Measurements from ENCODE around the gene TATDN2. TPM values are rescaled to one million over a fixed set of nuclear protein-coding genes. Genes with fewer than 3 reads are reported as not detected.

TATDN2 gene
- total RNA-seq, 1 experiment from 2014 or later, result 20.8 TPM

DNA sequence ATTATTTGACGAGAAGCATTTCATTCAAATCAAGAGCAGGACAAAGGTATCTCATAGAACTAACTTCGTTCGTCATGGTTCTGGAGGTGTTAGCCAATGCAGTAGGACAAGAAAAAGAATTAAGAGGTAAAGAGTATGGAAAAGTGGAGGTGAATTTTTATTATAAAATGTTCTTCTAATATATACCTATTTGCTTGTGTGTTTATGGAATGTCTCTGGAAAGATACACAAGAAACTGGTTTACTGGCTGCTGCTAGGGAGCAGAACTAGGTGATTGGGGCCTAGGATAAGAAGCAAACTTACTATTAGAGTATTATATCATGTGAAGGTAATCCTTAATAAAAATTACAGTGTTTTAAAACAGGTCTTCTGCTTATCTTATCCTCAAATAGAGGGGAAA lies 30.9 kb upstream of the TATDN2 start:
- Histone ChIP-seq H3K4me2 (ENCODE audit: low read depth, low read length, poor library complexity, severe bottlenecking) (no peak overlapping the region), H3K27me3 (ENCODE audit: low read length) (no peaks in the 10 kb centered on the region), H3K9me3 (ENCODE audit: low read length) (no peaks in the 10 kb centered on the region), H3K9ac (ENCODE audit: low read length) (no peak overlapping the region), H3K9me2 (replicated peaks; ENCODE audit: insufficient read depth, low read length) (no peaks in the 10 kb centered on the region), H4K20me1 (ENCODE audit: insufficient read depth, low read depth, low read length) (no peaks in the 10 kb centered on the region), H3K36me3 (ENCODE audit: insufficient read depth, low read length) (no peaks in the 10 kb centered on the region), H3K79me2 (ENCODE audit: low read length) (no peaks in the 10 kb centered on the region), H2AFZ (ENCODE audit: low read length) (no peak overlapping the region), H3K4me3 (ENCODE audit: low read length) (no peak overlapping the region), H3K4me1 (ENCODE audit: low read length) (peaks cover 23% of the 10 kb centered on the region), H3K27ac (ENCODE audit: low read length) (no peak overlapping the region)
- DNase-seq, result no peak

DNA sequence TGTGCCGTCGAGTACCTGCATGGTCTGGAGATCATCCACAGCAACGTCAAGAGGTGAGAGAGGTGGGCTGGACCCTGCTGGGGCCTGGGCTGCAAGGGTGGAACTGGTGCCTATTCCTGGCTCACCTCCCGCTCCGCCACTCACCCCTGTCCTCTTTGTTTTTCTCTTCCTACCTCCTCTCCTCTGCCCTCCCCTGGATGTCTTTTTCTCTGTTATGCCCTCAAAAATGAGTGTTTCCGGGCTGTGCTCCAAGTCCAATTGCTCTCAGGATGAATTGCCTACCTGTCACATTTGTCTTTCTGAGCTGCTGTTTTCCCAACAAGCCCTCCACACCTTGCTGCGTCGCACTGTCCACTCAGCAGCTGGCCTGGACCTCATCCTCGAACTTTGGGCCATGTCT lies 28.5 kb upstream of the TATDN2 start:
- H3K79me2 ChIP-seq (ENCODE audit: low read length), result no peaks in the 10 kb centered on the region
- no peaks in the 10 kb centered on the region for H3K36me3 ChIP-seq (ENCODE audit: insufficient read depth, low read length)
- no peaks in the 10 kb centered on the region for H3K9me2 ChIP-seq (replicated peaks; ENCODE audit: insufficient read depth, low read length)
- peaks cover 21% of the 10 kb centered on the region for H3K4me1 ChIP-seq (ENCODE audit: low read length)
- H3K27me3 ChIP-seq (ENCODE audit: low read length), result no peaks in the 10 kb centered on the region
- no peak overlapping the region for H3K4me3 ChIP-seq (ENCODE audit: low read length)
- H2AFZ ChIP-seq (ENCODE audit: low read length), result no peak overlapping the region
- H4K20me1 ChIP-seq (ENCODE audit: insufficient read depth, low read depth, low read length), result no peaks in the 10 kb centered on the region
- H3K27ac ChIP-seq (ENCODE audit: low read length), result no peak overlapping the region
- no peak overlapping the region for H3K9ac ChIP-seq (ENCODE audit: low read length)
- H3K9me3 ChIP-seq (ENCODE audit: low read length), result no peaks in the 10 kb centered on the region
- DNase-seq, result no peak
- no peak overlapping the region for H3K4me2 ChIP-seq (ENCODE audit: low read depth, low read length, poor library complexity, severe bottlenecking)

DNA sequence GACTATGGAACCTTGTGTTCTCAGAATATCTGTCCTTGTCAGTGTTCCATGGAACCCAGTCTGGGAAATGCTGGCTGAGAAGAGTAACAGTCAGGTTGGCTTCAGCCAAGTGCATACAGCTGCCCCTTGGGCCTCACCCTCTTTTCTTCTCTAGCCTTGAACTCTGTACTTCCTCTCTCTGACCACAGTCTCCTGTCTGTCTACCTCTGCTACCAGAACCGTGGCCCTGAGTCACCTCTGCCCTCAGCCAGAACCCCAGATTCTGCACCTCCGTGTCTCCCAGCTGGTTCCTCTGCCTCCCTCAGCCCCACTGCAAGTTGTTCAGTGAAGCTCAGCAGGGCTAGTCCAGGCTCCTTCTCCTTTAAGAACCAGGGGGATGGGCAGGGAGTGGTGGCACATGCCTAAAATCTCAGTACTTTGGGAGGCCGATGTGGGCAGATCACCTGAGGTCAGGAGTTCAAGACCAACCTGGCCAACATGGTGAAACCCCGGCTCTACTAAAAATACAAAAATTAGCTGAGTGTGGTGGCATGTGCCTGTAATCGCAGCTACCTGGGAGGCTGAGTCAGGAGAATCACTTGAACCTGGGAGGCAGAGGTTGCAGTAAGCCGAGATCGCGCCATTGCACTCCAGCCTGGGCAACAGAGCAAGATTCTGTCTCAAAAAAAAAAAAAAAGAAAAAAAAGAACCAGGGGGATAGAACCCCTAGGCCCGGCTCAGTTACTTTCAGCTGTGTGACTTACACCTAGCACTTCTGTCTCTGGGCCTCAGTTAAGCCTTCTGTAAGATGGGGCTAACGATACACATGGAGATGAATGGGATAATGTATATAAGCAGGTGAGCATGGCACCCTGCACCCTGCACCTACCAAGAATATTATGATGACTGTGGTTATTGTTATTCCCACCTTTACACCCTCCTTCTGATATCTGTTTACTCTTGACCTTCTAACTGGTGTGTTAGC lies 24.3 kb upstream of the TATDN2 start:
- Histone ChIP-seq H3K4me1 (ENCODE audit: low read length) (peaks cover 35% of the 10 kb centered on the region), H3K9ac (ENCODE audit: low read length) (no peak overlapping the region), H3K4me3 (ENCODE audit: low read length) (no peak overlapping the region), H2AFZ (ENCODE audit: low read length) (no peak overlapping the region), H3K4me2 (ENCODE audit: low read depth, low read length, poor library complexity, severe bottlenecking) (no peak overlapping the region), H4K20me1 (ENCODE audit: insufficient read depth, low read depth, low read length) (no peaks in the 10 kb centered on the region), H3K9me2 (replicated peaks; ENCODE audit: insufficient read depth, low read length) (no peaks in the 10 kb centered on the region), H3K27ac (ENCODE audit: low read length) (no peak overlapping the region), H3K27me3 (ENCODE audit: low read length) (no peaks in the 10 kb centered on the region), H3K9me3 (ENCODE audit: low read length) (no peaks in the 10 kb centered on the region), H3K36me3 (ENCODE audit: insufficient read depth, low read length) (no peaks in the 10 kb centered on the region), H3K79me2 (ENCODE audit: low read length) (no peaks in the 10 kb centered on the region)
- no peak for DNase-seq

GRCh38 chr3:10224794-10225665 lies 23.2 kb upstream of the TATDN2 start:
- peaks cover 35% of the 10 kb centered on the region for H3K4me1 ChIP-seq (ENCODE audit: low read length)
- no peaks in the 10 kb centered on the region for H3K9me2 ChIP-seq (replicated peaks; ENCODE audit: insufficient read depth, low read length)
- H2AFZ ChIP-seq (ENCODE audit: low read length), result no peak overlapping the region
- peak overlapping the region; percentile 62 for H3K4me2 ChIP-seq (ENCODE audit: low read depth, low read length, poor library complexity, severe bottlenecking)
- no peak overlapping the region for H3K4me3 ChIP-seq (ENCODE audit: low read length)
- no peaks in the 10 kb centered on the region for H4K20me1 ChIP-seq (ENCODE audit: insufficient read depth, low read depth, low read length)
- no peaks in the 10 kb centered on the region for H3K79me2 ChIP-seq (ENCODE audit: low read length)
- no peaks in the 10 kb centered on the region for H3K36me3 ChIP-seq (ENCODE audit: insufficient read depth, low read length)
- H3K27me3 ChIP-seq (ENCODE audit: low read length), result no peaks in the 10 kb centered on the region
- DNase-seq, result peak; percentile 85
- no peak overlapping the region for H3K27ac ChIP-seq (ENCODE audit: low read length)
- no peaks in the 10 kb centered on the region for H3K9me3 ChIP-seq (ENCODE audit: low read length)
- H3K9ac ChIP-seq (ENCODE audit: low read length), result no peak overlapping the region

DNA sequence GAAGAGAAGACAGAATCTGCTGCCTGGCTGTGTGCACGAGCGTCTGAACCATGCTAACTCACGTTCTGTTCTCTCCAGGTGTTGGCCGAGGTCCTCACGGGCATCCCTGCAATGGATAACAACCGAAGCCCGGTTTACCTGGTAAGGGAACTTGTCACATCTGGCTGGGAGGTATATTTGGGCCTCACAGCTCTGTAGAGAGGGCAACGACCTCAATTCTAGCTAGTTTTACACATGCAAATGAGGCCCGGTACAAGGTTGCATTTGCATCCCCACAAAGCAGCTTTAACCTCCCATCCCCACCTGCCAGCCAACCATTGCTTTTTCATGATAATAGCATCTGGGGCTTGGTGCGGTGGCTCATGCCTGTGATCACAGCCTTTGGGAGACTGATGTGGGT lies 22.0 kb upstream of the TATDN2 start:
- no peaks in the 10 kb centered on the region for H3K9me2 ChIP-seq (replicated peaks; ENCODE audit: insufficient read depth, low read length)
- H3K36me3 ChIP-seq (ENCODE audit: insufficient read depth, low read length), result no peaks in the 10 kb centered on the region
- H3K27ac ChIP-seq (ENCODE audit: low read length), result peak overlapping the region; percentile 78
- no peaks in the 10 kb centered on the region for H4K20me1 ChIP-seq (ENCODE audit: insufficient read depth, low read depth, low read length)
- 0 out of 2 replicates have a peak overlapping the region, but pooled peaks have one; percentile 21 for H3K9ac ChIP-seq (ENCODE audit: low read length)
- H3K9me3 ChIP-seq (ENCODE audit: low read length), result no peaks in the 10 kb centered on the region
- peak overlapping the region; percentile 62 for H3K4me2 ChIP-seq (ENCODE audit: low read depth, low read length, poor library complexity, severe bottlenecking)
- no peaks in the 10 kb centered on the region for H3K79me2 ChIP-seq (ENCODE audit: low read length)
- peak overlapping the region; percentile 15; the same call in 1 of the 2 replicates for H2AFZ ChIP-seq (ENCODE audit: low read length)
- peaks cover 32% of the 10 kb centered on the region for H3K4me1 ChIP-seq (ENCODE audit: low read length)
- peak; percentile 88 for DNase-seq
- no peaks in the 10 kb centered on the region for H3K27me3 ChIP-seq (ENCODE audit: low read length)
- H3K4me3 ChIP-seq (ENCODE audit: low read length), result peak overlapping the region; percentile 38

GRCh38 chr3:10228248-10228950 lies 19.9 kb upstream of the TATDN2 start:
- no peak overlapping the region for H2AFZ ChIP-seq (ENCODE audit: low read length)
- H3K36me3 ChIP-seq (ENCODE audit: insufficient read depth, low read length), result no peaks in the 10 kb centered on the region
- H3K4me2 ChIP-seq (ENCODE audit: low read depth, low read length, poor library complexity, severe bottlenecking), result no peak overlapping the region
- H4K20me1 ChIP-seq (ENCODE audit: insufficient read depth, low read depth, low read length), result no peaks in the 10 kb centered on the region
- H3K9me2 ChIP-seq (replicated peaks; ENCODE audit: insufficient read depth, low read length), result no peaks in the 10 kb centered on the region
- H3K27me3 ChIP-seq (ENCODE audit: low read length), result no peaks in the 10 kb centered on the region
- H3K4me1 ChIP-seq (ENCODE audit: low read length), result peaks cover 32% of the 10 kb centered on the region
- DNase-seq, result no peak
- H3K9ac ChIP-seq (ENCODE audit: low read length), result no peak overlapping the region
- no peak overlapping the region for H3K27ac ChIP-seq (ENCODE audit: low read length)
- no peak overlapping the region for H3K4me3 ChIP-seq (ENCODE audit: low read length)
- no peaks in the 10 kb centered on the region for H3K9me3 ChIP-seq (ENCODE audit: low read length)
- no peaks in the 10 kb centered on the region for H3K79me2 ChIP-seq (ENCODE audit: low read length)

GRCh38 chr3:10229576-10229975 lies 18.7 kb upstream of the TATDN2 start:
- Histone ChIP-seq H3K4me1 (ENCODE audit: low read length) (peaks cover 28% of the 10 kb centered on the region), H3K9me3 (ENCODE audit: low read length) (no peaks in the 10 kb centered on the region), H3K4me2 (ENCODE audit: low read depth, low read length, poor library complexity, severe bottlenecking) (no peak overlapping the region), H3K4me3 (ENCODE audit: low read length) (no peak overlapping the region), H4K20me1 (ENCODE audit: insufficient read depth, low read depth, low read length) (no peaks in the 10 kb centered on the region), H3K79me2 (ENCODE audit: low read length) (no peaks in the 10 kb centered on the region), H3K9me2 (replicated peaks; ENCODE audit: insufficient read depth, low read length) (no peaks in the 10 kb centered on the region), H2AFZ (ENCODE audit: low read length) (no peak overlapping the region), H3K36me3 (ENCODE audit: insufficient read depth, low read length) (no peaks in the 10 kb centered on the region), H3K9ac (ENCODE audit: low read length) (no peak overlapping the region), H3K27me3 (ENCODE audit: low read length) (no peaks in the 10 kb centered on the region), H3K27ac (ENCODE audit: low read length) (no peak overlapping the region)
- no peak for DNase-seq
